AG09319 (cell line): ENCODE data around the gene UROD.
"Not testable (repeated sequence)": the region's sequence is repeated elsewhere in the genome, so short reads cannot be mapped to it uniquely, and the experiment has no call there.

Source experiments
- DNase-seq: peaks from one replicate; pipeline ENCODE4 v3.0.0-alpha.2; 2010; ENCODE audit warnings: low read depth; ENCODE audit errors: extremely low read depth
- TF ChIP-seq, protein P1 (sequence below): IDR thresholded peaks from 2 replicates; pipeline ENCODE4 v1.5.1; 2011; ENCODE audit warnings: low read depth, mild to moderate bottlenecking, inconsistent platforms, low read length, moderate library complexity

UROD gene

DNA sequence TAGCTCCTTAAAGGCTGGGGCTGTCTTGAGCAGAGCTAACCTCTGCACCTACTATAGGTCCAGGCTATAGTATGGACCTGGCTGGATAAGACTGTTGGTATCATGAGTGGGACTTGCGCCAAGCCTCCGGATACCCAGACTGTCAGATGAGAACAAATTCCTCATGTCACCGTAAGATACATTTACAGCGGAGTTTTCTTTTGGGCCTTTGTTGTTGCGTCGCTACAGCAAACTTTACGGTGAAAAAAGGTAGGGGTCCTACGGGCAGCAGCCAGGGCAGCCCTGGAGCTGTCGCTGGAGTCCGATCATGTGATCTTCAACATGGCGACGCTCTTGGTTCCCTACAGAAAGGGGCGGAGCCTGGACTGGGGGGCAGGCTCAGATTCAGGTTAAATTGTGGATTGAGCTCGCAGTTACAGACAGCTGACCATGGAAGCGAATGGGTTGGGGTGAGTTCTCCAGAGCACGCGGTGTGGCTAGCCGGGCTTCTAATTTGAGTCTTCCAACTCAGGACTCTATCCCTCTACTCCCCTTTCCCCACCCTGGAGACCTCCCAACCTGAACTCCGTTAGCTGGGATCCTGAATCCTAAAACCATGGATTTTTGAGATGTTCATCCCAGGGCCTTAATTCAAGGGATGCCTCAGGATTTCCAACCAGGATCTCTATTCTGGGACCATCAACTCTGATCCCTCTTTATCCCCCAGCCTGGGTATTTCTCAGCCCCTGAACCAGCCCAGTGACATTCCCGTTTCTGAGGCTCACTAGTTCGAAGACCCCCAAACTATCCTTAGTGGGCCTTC, at the start of gene UROD:
Gene UROD (plus strand): TSS at position 418 of the 802 bp plus-strand sequence. CDS start 12 bp downstream, at position 430.
- TF ChIP-seq, protein P1, sequence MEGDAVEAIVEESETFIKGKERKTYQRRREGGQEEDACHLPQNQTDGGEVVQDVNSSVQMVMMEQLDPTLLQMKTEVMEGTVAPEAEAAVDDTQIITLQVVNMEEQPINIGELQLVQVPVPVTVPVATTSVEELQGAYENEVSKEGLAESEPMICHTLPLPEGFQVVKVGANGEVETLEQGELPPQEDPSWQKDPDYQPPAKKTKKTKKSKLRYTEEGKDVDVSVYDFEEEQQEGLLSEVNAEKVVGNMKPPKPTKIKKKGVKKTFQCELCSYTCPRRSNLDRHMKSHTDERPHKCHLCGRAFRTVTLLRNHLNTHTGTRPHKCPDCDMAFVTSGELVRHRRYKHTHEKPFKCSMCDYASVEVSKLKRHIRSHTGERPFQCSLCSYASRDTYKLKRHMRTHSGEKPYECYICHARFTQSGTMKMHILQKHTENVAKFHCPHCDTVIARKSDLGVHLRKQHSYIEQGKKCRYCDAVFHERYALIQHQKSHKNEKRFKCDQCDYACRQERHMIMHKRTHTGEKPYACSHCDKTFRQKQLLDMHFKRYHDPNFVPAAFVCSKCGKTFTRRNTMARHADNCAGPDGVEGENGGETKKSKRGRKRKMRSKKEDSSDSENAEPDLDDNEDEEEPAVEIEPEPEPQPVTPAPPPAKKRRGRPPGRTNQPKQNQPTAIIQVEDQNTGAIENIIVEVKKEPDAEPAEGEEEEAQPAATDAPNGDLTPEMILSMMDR: no peak
- peak; percentile 91 for DNase-seq

DNA sequence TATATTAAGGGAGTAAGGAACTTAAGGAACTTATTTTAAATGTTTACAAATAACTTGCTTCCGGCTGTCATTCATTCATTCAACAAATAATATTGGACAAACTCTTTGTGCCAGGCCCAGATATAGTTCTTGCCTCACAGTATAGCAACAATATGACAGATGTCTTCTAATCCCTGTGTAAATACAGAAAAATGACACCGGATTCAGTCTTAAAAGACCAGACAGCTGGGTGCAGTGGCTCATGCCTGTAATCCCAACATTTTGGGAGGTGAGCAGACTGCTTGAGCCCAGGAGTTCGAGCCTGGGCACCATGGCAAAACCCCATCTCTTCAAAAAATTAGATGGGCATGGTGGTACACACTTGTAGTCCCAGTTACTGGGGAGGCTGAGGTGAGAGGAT, 49.3 kb upstream of the UROD start:
- DNase-seq: no peak

DNA sequence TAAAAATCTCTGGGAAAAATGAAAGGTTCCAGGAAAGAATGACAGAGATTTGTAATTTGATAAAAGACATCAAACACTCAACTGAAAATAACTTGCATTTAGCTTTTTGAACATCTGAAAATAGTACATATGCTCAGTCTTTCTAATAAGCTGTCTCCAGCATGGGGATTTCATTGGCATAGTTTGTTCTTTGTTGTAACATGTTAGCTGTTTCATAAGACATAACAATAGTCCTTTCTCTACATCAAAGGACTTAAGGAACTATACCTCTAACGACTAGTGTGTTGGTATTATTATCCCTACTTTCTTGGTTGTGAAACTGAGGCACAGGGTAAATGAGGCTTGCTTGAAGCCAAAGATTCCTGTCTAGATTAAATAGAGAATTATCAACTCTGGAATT, 47.7 kb upstream of the UROD start:
- DNase-seq: no peak
- TF ChIP-seq, protein P1: no peak

More for the DNA sequence above, 49.3 kb upstream of the UROD start:
- TF ChIP-seq, protein P1: no peak

DNA sequence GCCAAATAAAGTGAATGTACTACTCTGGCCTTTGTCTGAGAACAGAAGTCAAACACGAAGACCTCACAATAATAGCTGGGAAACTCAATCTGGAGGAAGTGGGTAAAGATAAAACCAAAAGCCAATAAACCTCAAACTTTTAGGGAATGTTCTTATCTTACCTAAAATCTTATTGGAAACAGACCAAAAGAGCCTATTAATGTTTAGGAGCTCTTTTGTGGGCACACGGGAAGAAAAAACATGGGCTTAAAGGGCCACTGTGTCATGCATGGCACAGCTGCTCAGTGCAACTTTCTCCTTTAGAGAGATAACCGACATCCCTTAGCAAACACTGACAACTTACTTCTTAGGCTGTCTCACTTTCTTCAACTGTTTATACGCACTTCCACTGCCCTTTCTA, 41.7 kb upstream of the UROD start:
- TF ChIP-seq, protein P1: no peak
- DNase-seq: no peak

DNA sequence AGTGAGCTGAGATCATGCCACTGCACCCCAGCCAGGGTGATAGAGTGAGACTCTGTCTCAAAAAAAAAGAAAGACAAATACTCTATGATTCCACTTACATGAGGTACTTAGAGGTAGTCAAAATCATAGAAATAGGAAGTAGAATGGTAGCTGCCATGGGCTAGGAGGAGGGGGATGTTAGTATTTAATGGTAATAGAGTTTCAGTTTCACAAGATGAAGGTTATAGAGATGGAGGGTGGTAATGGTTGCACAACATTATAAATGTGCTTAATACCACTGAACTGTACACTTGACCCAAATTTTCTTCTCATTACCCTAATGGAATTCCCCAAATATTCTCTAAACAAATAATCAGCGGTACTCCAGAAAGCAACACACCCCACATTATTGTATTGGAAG, 38.4 kb upstream of the UROD start:
- TF ChIP-seq, protein P1: no peak
- no peak for DNase-seq

DNA sequence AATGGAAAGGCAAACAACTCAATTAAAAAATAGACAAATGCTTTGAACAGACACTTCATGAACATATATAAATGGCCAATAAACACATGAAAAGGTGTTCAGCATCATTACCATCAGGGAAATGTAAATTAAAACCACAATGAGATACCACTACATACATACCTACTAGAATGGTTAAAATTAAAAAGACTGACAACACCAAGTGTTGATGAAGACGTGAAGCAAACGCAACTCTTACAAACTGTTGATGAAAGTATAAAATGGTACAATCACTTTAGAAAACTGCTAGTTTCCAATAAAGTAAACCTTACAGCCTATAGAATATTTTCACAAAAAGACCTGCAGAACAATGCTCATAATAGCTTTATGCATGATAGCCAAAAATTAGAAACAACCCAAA, 35.8 kb upstream of the UROD start:
- TF ChIP-seq, protein P1: no peak

DNA sequence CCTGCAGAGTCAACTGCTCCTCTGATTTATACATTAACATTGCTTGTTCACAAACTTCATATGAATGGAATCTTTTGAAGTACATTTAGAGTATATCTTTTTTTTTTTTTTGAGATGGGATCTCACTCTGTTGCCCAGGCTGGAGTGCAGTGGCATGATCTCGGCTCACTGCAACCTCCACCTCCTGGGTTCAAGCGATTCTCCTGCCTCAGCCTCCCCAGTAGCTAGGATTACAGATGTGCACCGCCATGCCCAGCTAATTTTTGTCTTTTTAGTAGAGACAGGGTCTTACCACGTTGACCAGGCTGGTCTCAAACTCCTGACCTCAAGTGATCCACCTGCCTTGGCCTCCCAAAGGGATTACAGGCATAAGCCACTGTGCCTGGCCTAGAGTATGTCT, 34.7 kb upstream of the UROD start:
- not testable (repeated sequence) for DNase-seq

More for the DNA sequence above, 35.8 kb upstream of the UROD start:
- no peak for DNase-seq
